Urothelium cell line (cell line): ENCODE measurements around the gene RGR.

Experiments used
- DNase-seq: peaks from one replicate; pipeline ENCODE4 v3.0.0; 2011; ENCODE audit warnings: low spot score, mixed read lengths
- FAIRE-seq: peaks from 2 replicates; lab custom pipeline; 2011; peaks lifted over from hg19 to GRCh38; lab: Jason Lieb, UNC

RGR gene

GRCh38 chr10:84293171-84293570 is 48.3 kb downstream of the RGR start:
- FAIRE-seq: no peak

DNA sequence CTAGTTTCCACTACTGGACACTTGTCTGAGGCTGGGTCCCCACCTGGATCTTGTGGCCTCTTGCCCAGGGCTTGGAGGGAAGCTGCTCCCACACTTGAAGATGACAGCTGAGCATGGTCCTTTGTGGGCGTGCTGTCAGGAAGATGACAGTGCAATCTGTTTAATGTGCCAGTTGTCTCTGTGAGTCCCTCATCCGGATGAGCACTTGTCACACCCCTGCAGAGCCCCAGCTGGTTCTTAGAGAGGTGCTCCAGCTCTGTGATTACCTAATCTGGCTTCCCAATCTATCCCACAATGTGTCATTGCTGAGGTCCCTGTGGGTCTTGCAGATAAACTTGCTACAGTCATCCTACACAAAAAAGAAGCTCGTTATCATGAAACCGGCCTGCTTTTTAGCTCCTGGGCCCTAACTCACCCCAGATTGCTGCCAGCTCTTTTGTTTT is 48.7 kb downstream of the RGR start:
- FAIRE-seq (no peak), DNase-seq (no peak)

More at GRCh38 chr10:84293171-84293570, 48.3 kb downstream of the RGR start:
- no peak for DNase-seq

GRCh38 chr10:84294766-84295447 is 50.1 kb downstream of the RGR start:
- no peak for FAIRE-seq

DNA sequence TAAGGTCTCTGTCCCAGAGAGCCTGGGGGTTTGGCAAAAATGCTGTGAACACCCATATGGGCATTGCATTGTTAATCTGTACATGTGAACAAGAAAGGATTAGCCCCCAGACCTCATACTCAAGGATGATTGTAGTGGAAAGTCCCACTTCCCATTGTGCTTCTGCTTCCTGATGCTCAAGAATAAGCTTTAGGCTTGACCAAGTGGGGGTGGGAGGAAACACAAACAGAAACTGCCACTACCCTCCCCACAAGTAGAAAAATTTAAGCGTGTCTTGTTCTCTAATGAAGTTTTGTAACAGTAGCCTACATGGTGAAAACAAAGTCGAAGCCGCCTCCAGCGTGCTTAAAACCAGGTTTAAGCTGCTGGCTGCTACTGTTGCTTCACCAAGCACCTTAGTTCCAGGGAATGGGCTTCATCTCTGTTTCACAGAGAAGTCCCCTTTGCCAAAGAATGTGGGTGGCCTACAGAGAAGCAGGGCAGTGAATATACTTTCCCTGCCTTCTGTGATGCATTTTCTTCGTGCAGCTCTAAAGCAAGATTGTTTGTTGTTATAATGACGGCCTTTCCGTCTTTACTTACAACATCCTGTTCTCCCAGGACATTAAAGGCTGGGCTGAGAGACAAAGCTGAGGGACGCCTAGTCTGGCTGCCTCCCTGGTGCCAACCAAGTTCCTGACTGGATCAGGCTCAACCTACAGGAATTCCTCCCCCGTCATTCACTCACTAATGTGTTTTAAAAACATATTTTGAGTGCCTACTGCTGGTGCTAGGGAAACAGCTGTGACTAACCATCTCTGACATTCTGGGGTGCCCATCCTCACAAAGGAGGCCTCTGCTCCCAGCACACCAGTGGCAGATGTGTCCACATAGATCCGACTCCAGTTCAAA is 51.5 kb downstream of the RGR start:
- no peak for FAIRE-seq
- no peak for DNase-seq

More at GRCh38 chr10:84294766-84295447, 50.1 kb downstream of the RGR start:
- no peak for DNase-seq

DNA sequence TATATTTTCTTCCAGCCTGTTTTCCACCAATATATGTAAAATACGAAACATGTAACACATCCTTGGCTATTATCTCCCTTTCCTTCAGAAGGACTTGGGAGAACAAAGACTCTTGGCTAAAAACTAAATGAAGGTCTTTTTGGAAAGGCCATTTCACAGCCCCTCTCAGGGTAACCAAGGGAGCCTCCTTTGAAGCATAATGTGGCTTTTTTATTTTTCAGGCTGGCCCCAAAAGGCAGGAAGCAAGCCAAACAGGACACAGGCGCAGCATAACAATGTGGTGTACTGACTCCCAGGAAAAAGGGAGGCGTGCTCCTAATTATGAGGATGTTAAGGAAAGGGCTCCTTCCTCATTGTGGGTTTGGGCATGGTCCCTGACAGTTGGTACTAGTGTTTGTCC is 53.2 kb downstream of the RGR start:
- no peak for FAIRE-seq

DNA sequence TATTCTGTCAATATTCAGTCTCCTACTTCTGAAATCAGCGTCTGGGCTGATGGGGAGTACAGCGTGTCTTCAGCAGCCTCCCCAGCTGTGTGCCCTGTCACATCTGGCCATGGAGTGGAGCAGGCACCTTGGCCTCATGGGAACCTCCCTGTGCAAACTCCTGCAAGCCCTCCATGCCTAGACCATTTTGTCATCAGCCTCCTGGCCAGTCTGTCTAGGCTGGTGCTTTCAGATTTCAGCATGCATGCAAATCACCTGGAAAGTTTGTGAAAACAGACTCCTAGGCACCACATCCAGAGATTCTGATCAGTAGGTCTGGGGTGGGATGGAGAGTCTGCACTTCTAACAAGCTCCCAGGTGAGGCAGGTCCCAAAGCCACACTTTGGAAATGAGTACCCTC is 57.4 kb downstream of the RGR start:
- no peak for FAIRE-seq
- no peak for DNase-seq

More for the DNA sequence above, 53.2 kb downstream of the RGR start:
- no peak for DNase-seq

DNA sequence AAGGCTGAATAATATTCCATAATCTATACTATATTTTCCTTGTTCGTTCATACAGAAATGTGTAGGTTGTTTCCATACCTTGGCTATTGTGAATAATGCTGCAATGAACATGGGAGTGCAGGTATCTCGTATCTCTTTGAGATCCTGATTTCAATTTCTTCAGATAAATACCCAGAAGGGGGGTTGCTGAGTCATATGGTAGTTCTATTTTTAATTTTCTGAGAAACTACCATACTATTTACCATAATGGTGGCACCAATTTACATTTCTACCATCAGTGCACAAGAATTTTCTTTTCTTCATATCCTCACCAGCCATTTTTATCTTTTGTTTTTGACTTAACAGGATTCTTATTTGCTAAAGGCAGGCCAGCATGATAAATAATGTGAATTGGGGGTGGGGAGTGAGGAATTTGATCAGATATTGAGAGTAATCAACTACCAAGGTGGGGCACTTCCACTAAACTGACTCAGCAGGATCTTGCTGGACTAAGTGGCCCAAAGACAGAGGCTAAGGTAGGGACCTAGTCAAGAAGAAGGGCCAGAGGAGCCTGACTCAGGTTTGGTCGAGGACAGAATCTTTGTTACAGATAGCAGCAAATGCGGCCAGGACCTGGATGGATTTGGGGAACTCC is 62.0 kb downstream of the RGR start:
- FAIRE-seq: no peak
- DNase-seq: no peak

GRCh38 chr10:84308021-84308420 is 63.2 kb downstream of the RGR start:
- DNase-seq: no peak
- FAIRE-seq: no peak

- peak; percentile 57 for DNase-seq
Measured at GRCh38 chr10:84308481-84309304, 63.8 kb downstream of the RGR start.

More at GRCh38 chr10:84308481-84309304, 63.8 kb downstream of the RGR start:
- FAIRE-seq: no peak
